Measurements from ENCODE around the gene BAIAP2L1.

BAIAP2L1 gene

DNA sequence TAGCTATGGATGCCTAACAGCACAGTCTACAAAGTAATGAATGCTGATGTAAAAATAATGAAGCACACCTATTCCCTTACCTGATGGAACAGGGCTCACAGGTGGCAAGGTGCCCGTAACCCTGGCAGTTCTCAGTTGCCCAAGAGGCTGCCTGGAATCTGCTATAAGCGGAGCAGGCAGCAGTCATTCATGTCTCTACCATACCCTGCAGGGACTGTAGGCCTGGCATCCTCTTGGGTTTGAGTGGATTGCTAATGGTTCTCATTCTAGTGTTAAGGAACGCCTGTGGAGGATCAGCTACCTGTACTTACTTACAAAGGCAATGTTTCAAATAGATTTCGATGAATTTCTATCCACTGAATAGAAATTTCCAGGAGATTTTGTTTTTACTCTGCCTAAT lies 38.4 kb downstream of the BAIAP2L1 start:
- no peak for TF ChIP-seq JUND (IDR thresholded peaks at IDR 0.05; ENCODE audit: low read depth)
- in situ Hi-C loops (cut with HindIII; ENCODE audit: low pct_unique_long_range_greater_than_20kb, low sequenced_read_pairs): no loop called here
- no peak for DNase-seq (ENCODE audit: low read depth in 1 of 2, low spot score in 1 of 2)

GRCh38 chr7:98360221-98361130 lies 40.4 kb downstream of the BAIAP2L1 start:
- no peak for DNase-seq (ENCODE audit: low read depth in 1 of 2, low spot score in 1 of 2)
- in situ Hi-C loops (cut with HindIII; ENCODE audit: low pct_unique_long_range_greater_than_20kb, low sequenced_read_pairs): no loop called here
- no peak for TF ChIP-seq JUND (IDR thresholded peaks at IDR 0.05; ENCODE audit: low read depth)

DNA sequence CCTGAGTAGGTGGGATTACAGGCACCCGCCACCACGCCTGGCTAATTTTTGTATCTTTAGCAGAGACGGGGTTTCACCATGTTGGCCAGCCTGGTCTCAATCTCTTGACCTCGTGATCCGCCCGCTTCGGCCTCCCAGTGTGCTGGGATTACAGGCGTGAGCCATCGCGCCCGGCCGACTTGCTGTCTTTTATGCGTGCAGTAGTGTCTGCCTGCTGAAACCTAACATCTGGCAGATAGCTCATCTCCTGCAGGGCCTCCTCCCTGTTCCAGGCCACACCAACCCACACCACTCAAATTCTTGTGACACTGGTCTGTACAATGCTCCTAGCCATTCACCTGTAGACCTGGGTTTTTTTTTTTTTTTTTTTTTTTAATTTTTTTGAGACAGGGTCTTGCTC lies 41.5 kb downstream of the BAIAP2L1 start:
- DNase-seq (ENCODE audit: low read depth in 1 of 2, low spot score in 1 of 2): no peak

DNA sequence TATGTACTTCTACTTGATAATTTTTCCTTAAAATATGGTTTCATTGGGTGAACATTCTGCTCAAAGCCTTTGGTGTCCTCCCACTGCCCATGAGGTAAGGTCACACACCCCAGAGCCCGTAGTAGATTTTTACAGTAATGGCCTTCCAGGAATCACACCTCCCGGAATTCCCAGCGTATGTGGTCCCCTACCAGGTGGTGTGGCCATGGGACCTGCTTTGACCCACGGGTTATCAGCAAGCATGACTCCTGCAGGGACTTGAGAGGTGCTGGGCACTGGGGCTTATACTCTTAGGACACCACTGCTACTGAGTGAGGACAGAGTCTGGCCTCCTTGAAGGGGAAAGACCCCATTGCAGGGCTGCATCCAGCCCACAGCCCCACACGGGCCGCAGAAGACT lies 42.2 kb downstream of the BAIAP2L1 start:
- TF ChIP-seq JUND (IDR thresholded peaks at IDR 0.05; ENCODE audit: low read depth): no peak
- no peak for DNase-seq (ENCODE audit: low read depth in 1 of 2, low spot score in 1 of 2)
- in situ Hi-C loops (cut with HindIII; ENCODE audit: low pct_unique_long_range_greater_than_20kb, low sequenced_read_pairs): no loop called here

More for the DNA sequence above, 41.5 kb downstream of the BAIAP2L1 start:
- in situ Hi-C loops (cut with HindIII; ENCODE audit: low pct_unique_long_range_greater_than_20kb, low sequenced_read_pairs): no loop called here
- TF ChIP-seq JUND (IDR thresholded peaks at IDR 0.05; ENCODE audit: low read depth): no peak

DNA sequence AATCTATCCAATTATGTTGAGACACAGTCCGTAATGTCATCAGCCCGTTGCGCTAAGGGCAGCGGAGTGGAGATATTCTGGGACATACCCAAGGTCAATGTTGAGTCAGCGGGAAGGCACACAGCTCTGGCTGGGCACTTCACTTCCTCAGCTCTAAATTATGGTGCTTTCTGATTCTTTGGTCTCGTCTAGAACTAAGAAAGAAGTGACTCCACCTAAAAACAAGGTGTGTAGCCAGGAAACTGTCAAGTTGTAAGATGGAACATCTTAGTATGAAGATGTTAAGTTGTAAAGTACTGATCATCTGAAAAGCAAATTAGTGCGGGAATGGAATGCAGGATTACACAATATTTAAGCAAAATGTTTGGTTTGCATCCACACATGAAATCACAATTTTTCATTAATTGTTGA lies 43.1 kb downstream of the BAIAP2L1 start:
- in situ Hi-C loops (cut with HindIII; ENCODE audit: low pct_unique_long_range_greater_than_20kb, low sequenced_read_pairs): no loop called here
- TF ChIP-seq JUND (IDR thresholded peaks at IDR 0.05; ENCODE audit: low read depth): no peak
- DNase-seq (ENCODE audit: low read depth in 1 of 2, low spot score in 1 of 2): peak in 1 of 2 experiments; percentile 21

DNA sequence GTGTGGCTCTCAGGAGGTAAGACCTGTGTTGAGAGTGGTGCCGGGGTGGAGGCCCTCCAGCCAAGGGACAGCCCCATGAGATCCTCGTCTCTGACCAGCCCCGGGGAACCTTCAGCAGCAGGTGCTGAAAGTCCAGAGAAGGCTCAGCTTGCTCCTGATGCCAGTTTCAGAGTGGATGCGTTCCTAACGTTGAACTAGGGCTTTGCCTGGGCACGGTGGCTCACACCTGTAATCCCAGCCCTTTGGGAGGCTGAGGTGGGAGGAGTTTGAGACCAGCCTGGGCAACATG lies 45.7 kb downstream of the BAIAP2L1 start:
- no peak for TF ChIP-seq JUND (IDR thresholded peaks at IDR 0.05; ENCODE audit: low read depth)
- in situ Hi-C loops (cut with HindIII; ENCODE audit: low pct_unique_long_range_greater_than_20kb, low sequenced_read_pairs): no loop called here
- peak in 1 of 2 experiments; percentile 16 for DNase-seq (ENCODE audit: low read depth in 1 of 2, low spot score in 1 of 2)

DNA sequence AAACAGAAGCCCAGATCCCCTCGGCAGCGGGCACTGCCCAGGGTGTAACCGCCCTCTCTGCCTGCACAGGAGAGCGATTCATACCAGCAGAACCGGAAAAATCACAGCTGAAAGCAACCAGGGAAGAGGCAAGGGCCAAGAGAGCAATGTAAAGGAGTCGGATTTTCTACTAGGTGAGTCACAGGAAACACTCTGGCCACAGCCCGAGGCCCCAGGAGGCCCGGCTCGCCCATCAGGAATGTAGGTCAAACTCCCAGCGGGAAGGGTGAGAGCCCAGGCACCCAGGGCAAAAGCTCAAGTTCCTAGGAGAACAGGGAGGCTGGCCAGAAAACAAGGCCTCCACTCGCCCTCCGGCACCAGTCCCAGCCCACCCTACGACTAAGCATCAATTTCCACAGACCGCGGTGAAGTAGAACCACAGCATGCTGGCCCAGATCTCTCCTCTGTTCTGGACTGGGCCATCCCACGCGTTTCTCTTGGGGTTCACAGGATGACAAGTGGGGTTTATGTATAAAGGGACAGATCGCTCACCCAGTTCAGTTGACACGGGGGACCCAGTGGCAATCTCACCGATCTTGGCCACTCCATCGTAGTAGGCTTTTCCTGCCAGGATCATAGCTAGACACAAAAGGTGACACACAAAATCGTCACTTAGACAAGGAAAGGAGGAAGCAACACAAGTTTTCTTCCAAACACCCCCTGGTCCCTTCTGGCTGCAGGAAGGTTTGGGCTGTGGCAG lies 46.2 kb downstream of the BAIAP2L1 start:
- DNase-seq (ENCODE audit: low read depth in 1 of 2, low spot score in 1 of 2): peak; percentile 38 to 95
- in situ Hi-C loops (cut with HindIII; ENCODE audit: low pct_unique_long_range_greater_than_20kb, low sequenced_read_pairs): no loop called here
- peak; percentile 66 for TF ChIP-seq JUND (IDR thresholded peaks at IDR 0.05; ENCODE audit: low read depth)

- DNase-seq (ENCODE audit: low read depth in 1 of 2, low spot score in 1 of 2): peak in 1 of 2 experiments; percentile 50
- TF ChIP-seq JUND (IDR thresholded peaks at IDR 0.05; ENCODE audit: low read depth): no peak
- in situ Hi-C loops (cut with HindIII; ENCODE audit: low pct_unique_long_range_greater_than_20kb, low sequenced_read_pairs): no loop called here
Observed at GRCh38 chr7:98354052-98354451, 46.8 kb downstream of the BAIAP2L1 start.

DNA sequence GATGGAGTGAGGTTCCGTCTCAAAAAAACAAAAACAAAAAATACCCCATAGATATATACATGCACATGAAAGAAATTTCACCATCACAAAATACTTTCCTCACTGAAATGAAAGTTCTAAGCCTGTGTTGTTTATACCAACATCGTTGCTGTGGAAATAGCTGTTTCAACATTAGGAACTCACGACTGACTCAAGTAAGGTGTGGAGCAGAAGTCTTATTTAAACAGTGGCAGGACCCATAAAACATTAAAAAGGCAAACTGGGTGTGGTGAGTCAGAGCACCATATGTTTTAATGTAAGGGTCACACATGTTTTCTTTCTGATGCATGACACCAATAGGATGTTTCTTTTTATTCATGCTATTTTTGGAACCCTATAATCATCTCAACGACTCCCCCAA lies 48.3 kb downstream of the BAIAP2L1 start:
- DNase-seq (ENCODE audit: low read depth in 1 of 2, low spot score in 1 of 2): peak in 1 of 2 experiments; percentile 13
- in situ Hi-C loops (cut with HindIII; ENCODE audit: low pct_unique_long_range_greater_than_20kb, low sequenced_read_pairs): no loop called here
- TF ChIP-seq JUND (IDR thresholded peaks at IDR 0.05; ENCODE audit: low read depth): no peak

GRCh38 chr7:98351136-98351535 lies 49.8 kb downstream of the BAIAP2L1 start:
- in situ Hi-C loops (cut with HindIII; ENCODE audit: low pct_unique_long_range_greater_than_20kb, low sequenced_read_pairs): no loop called here
- TF ChIP-seq JUND (IDR thresholded peaks at IDR 0.05; ENCODE audit: low read depth): no peak
- DNase-seq (ENCODE audit: low read depth in 1 of 2, low spot score in 1 of 2): no peak

DNA sequence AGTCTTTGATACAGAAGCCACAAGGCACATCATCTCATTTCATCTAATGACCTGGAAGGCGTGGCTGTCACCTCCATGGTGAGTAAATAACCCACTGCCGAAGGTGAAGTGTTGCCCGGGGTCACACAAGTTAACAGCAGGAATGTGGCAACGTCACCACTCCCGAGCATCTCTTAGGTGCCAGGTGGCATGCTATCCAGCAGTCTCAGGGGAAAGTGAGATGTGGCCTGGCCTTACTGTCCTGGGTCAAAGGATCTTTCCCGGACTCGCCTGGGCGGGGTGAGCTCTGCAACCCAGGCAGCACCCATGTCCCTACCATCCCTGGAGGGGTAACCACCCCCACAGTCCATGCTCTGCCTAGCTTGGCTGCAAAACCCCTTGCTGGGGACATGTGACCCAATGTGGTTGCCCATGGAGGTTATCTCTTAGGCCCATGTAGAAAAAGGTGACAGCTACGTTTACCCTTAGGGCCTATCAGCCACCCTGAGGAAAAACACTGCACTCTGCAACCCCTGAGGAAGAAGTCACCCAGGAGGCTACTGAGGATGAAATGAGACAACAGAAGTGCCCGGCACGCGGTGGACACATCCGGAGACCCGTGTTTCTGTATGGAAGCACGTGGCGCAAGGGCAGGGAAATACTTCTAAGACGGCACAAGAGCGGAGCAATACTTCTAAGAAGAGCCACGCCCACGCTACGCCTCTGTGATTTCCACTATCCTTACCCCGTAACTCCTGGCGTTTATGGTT lies 52.0 kb downstream of the BAIAP2L1 start:
- TF ChIP-seq JUND (IDR thresholded peaks at IDR 0.05; ENCODE audit: low read depth): no peak
- DNase-seq (ENCODE audit: low read depth in 1 of 2, low spot score in 1 of 2): peak in 1 of 2 experiments; percentile 12
- in situ Hi-C loops (cut with HindIII; ENCODE audit: low pct_unique_long_range_greater_than_20kb, low sequenced_read_pairs): no loop called here

DNA sequence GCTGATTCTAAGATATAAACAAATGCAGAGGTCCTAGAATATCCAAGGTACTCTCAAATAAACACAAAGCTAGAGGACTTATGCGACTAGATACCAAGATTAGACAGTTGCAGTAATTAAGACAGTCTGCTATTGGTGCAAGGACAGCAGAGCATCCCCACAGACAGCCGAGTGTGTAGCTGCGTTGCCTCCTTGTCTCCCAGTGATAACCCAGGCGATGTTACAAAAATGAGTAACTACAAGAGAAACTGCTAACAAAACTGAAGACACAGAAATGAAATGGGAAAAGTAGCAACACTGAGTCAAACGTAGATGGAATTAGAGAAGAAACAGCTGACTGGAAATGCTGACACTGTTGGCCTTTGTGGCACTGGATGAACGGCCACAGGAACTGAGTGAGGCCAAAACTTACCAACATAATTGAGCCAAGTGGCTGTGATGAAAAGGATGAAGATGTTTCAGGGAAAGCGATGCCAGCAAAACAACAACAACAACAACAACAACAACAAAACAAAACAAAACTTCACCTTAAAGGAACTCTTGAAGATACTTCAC lies 54.3 kb downstream of the BAIAP2L1 start:
- no peak for TF ChIP-seq JUND (IDR thresholded peaks at IDR 0.05; ENCODE audit: low read depth)
- in situ Hi-C loops (cut with HindIII; ENCODE audit: low pct_unique_long_range_greater_than_20kb, low sequenced_read_pairs): no loop called here
- DNase-seq (ENCODE audit: low read depth in 1 of 2, low spot score in 1 of 2): no peak

Measured in T47D (cell line).